ENCODE results near the gene TSTD2.

- no peak for TF ChIP-seq CTCF (IDR thresholded peaks at IDR 0.05 in 8 of 11, conservative IDR thresholded peaks at IDR 0.05 in 3 of 11)
- TF ChIP-seq POLR2A (IDR thresholded peaks at IDR 0.05) = no peak
Measured at GRCh38 chr9:97560154-97560553, 73.0 kb downstream of the TSTD2 start.
